HUES6 (cell line): ENCODE measurements around the gene BRD9.
A peak's percentile ranks its signal among the peaks of the same experiment; 100 is the strongest.

ENCODE experiments used
- H3K27ac ChIP-seq: 2 replicates; pipeline ENCODE4 v1.7.0; 2013; ENCODE audit warnings: low read depth, mild to moderate bottlenecking, low read length, inconsistent platforms
- H3K27me3 ChIP-seq: 2 replicates; pipeline ENCODE4 v1.6.1; 2013; ENCODE audit warnings: low read length; ENCODE audit not compliant: control insufficient read depth, insufficient read depth
- H3K36me3 ChIP-seq: 2 replicates; pipeline ENCODE4 v1.6.1; 2013; ENCODE audit warnings: low read length; ENCODE audit not compliant: control insufficient read depth, insufficient read depth
- H3K4me1 ChIP-seq: 2 replicates; pipeline ENCODE4 v1.6.1; 2013; ENCODE audit warnings: low read length; ENCODE audit not compliant: control insufficient read depth, insufficient read depth
- H3K4me3 ChIP-seq: 2 replicates; pipeline ENCODE4 v1.5.1; 2013; ENCODE audit warnings: low read depth, low read length
- H3K9ac ChIP-seq: one replicate; pipeline ENCODE4 v1.6.1; 2013; ENCODE audit warnings: mild to moderate bottlenecking, low read length
- H3K9me3 ChIP-seq: 2 replicates; pipeline ENCODE4 v1.6.1; 2013; ENCODE audit warnings: low read depth, low read length; ENCODE audit not compliant: control insufficient read depth, insufficient read depth

BRD9 gene

GRCh38 chr5:900781-901180 lies 8.2 kb upstream of the BRD9 start:
- Histone ChIP-seq H3K4me3 (no peak overlapping the region), H3K4me1 (no peaks in the 10 kb centered on the region), H3K27me3 (no peaks in the 10 kb centered on the region), H3K9me3 (no peaks in the 10 kb centered on the region), H3K9ac (no peak overlapping the region), H3K27ac (no peak overlapping the region), H3K36me3 (peaks cover 66% of the 10 kb centered on the region)

DNA sequence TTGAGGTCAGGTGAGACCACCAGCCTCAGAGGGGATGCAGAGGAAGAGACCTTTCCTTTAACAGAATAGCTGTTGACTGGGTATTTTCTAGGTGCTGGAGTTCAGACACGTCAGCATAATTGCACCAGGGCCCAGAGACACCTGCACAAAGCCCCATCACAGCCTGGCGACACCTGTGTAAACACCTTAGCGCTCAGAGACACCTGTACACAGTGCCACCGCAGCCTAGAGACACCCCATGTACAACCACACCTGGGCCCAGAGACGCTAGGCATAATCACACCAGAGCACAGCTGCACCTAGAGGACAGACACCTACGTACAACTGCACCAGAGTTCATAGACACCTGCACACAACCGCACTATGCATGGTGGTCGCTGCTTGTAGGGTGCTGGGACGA lies 1.1 kb upstream of the BRD9 start:
- Histone ChIP-seq H3K27ac (no peak overlapping the region), H3K9me3 (no peaks in the 10 kb centered on the region), H3K4me1 (peaks cover 2% of the 10 kb centered on the region; the same call in 1 of the 2 replicates), H3K4me3 (peak overlapping the region; percentile 81), H3K9ac (peak overlapping the region; percentile 90), H3K27me3 (no peaks in the 10 kb centered on the region), H3K36me3 (peaks cover 59% of the 10 kb centered on the region)

DNA sequence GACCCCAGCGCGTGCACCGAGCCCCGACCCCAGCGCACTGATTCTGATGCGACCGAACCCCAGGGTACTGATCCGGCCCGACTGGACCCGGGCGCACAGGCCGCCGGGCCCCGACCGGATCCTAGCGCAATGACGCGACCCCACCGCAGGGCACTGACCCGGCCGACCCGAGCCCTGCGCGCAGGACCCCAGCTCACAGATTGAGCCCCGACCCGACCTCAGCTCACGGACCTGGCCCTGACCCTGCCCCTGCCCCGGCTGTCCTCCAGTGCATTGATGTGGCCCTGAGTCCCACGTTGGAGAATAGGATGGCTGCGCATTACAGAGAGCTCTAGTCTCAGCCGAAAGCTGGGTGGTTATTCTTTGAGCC lies 521 bp upstream of the BRD9 start:
- Histone ChIP-seq H3K27me3 (no peaks in the 10 kb centered on the region), H3K27ac (peak overlapping the region; percentile 62; the same call in 1 of the 2 replicates), H3K9ac (peak overlapping the region; percentile 90), H3K4me1 (peaks cover 2% of the 10 kb centered on the region; the same call in 1 of the 2 replicates), H3K4me3 (peak overlapping the region; percentile 81), H3K9me3 (no peaks in the 10 kb centered on the region), H3K36me3 (peaks cover 64% of the 10 kb centered on the region)

DNA sequence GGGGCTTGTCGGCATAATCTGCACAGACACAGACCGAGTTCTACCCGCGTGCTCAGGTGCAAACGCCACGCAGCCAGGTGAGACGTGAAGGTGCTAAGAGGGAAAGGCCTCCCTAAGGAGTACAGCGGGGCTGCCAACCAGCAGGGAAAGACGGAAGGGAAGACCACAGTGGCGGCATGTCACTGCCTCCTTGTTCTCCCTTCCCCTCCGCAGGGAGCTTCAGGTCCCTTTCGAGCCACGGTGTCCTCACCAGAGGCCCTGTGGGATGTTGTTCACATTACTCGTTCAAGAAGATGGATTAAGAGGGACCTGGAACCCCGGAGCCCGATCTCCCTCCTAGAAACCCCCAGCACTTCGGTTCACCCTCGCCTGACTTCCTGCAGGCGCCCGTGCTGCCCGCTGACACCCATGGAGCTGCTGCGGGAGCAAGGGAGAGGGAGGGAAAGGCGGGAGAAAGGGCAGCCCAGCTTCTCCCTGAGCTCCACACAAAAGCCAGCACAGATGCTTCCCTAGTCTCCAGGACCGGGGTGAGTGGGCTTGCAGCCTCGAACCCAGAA lies 686 bp downstream of the BRD9 start:
- H3K27ac ChIP-seq = peak overlapping the region; percentile 62
- H3K27me3 ChIP-seq = no peaks in the 10 kb centered on the region
- H3K36me3 ChIP-seq = peaks cover 75% of the 10 kb centered on the region
- H3K4me1 ChIP-seq = peaks cover 2% of the 10 kb centered on the region; the same call in 1 of the 2 replicates
- no peaks in the 10 kb centered on the region for H3K9me3 ChIP-seq
- H3K4me3 ChIP-seq = peak overlapping the region; percentile 81
- peak overlapping the region; percentile 90 for H3K9ac ChIP-seq

GRCh38 chr5:891117-891836 lies 1.3 kb downstream of the BRD9 start:
- H3K9ac ChIP-seq = peak overlapping the region; percentile 90
- no peaks in the 10 kb centered on the region for H3K27me3 ChIP-seq
- peaks cover 75% of the 10 kb centered on the region for H3K36me3 ChIP-seq
- H3K9me3 ChIP-seq = no peaks in the 10 kb centered on the region
- peaks cover 2% of the 10 kb centered on the region; the same call in 1 of the 2 replicates for H3K4me1 ChIP-seq
- H3K4me3 ChIP-seq = peak overlapping the region; percentile 81
- H3K27ac ChIP-seq = peak overlapping the region; percentile 62; the same call in 1 of the 2 replicates

- H3K9ac ChIP-seq = no peak overlapping the region
- H3K36me3 ChIP-seq = peaks cover 76% of the 10 kb centered on the region
- no peak overlapping the region for H3K27ac ChIP-seq
- H3K4me3 ChIP-seq = no peak overlapping the region
- no peaks in the 10 kb centered on the region for H3K27me3 ChIP-seq
- H3K4me1 ChIP-seq = peaks cover 2% of the 10 kb centered on the region; the same call in 1 of the 2 replicates
- H3K9me3 ChIP-seq = no peaks in the 10 kb centered on the region
These were observed 3.4 kb downstream of the BRD9 start for GRCh38 chr5:889075-889710.

DNA sequence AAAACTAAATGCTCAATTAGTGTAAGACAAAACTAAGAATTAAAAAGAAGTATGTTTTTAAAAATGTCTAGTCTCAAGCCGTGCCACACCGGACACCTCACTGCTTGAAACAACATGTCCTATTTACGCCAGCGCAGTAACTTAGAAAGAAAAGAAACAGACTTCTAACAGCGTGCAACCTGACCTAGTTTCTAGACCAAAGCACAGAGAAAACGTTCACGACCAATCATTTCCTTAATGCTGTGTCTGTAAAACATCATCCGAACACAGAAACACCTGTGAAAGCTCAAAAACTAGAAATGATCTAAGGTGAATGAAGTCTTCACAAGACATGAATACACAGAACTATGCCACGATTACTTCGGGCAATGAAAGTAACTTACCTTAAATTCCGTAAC lies 4.0 kb downstream of the BRD9 start:
- H3K4me1 ChIP-seq = peaks cover 2% of the 10 kb centered on the region; the same call in 1 of the 2 replicates
- no peak overlapping the region for H3K27ac ChIP-seq
- peaks cover 76% of the 10 kb centered on the region for H3K36me3 ChIP-seq
- no peak overlapping the region for H3K4me3 ChIP-seq
- H3K9me3 ChIP-seq = no peaks in the 10 kb centered on the region
- H3K27me3 ChIP-seq = no peaks in the 10 kb centered on the region
- H3K9ac ChIP-seq = no peak overlapping the region

DNA sequence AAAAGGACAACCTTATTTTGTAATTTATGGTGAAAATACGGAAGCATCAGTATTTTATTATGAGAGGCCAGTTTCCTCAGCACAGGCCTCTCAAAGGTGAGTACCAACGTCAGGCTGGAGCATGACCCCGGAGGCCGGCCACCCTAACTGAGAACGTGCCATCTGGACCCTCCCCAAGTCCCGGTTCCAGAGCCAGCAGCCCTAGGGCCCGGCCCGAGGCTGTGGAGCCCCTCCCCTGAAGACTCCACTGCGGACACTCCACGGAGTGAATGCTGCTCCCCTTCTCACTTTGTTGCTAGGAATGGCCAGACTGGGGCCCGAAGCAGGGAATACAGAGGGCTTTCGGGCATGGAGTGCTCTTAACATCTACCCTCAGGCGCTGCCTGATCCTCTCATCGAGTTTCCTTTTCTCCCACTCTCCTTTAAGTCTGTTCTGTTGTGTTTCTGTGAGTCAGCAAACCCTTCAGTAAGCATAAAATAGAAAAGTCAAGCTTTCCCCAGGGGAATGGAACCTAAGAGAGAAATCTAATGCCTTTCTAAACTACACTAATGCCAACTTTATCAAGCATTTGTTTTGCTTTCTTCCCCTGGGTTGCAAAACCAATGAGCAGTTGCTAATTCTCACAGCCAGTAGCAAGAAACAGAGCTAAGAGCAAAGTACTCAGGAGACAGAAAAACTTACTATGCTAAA lies 4.5 kb downstream of the BRD9 start:
- Histone ChIP-seq H3K9me3 (no peaks in the 10 kb centered on the region), H3K9ac (no peak overlapping the region), H3K27me3 (no peaks in the 10 kb centered on the region), H3K27ac (no peak overlapping the region), H3K4me3 (no peak overlapping the region), H3K4me1 (peaks cover 2% of the 10 kb centered on the region; the same call in 1 of the 2 replicates), H3K36me3 (peaks cover 82% of the 10 kb centered on the region)

DNA sequence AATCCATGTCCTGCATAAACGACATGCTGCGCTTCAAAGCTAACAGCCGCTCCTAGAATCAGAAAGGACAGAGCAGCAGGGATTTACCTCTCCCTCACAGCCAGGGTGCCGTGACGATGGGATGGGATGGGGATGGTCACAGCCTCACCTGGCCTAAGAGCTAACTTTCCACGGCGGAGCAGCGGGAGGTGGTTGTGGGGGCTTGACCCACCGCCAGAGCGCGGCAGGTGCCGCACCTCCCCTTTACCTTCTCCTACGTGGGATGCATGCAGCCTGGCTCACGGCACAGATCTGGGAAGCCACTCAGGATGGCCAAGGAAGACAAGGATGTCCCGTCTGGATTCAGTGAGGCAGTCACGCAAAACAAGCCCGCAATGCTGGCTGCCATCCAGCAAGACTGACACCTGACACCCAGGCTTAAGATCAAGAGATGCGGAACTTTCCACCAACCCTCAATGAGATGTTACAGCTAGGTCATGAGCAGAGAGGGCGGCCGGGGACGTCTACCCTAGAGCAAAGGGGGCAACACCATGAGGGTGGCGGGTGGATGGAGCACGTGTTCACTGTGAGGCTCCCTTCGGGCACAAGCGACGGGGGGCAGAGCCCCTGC lies 5.8 kb downstream of the BRD9 start:
- H3K9me3 ChIP-seq = no peaks in the 10 kb centered on the region
- H3K36me3 ChIP-seq = peaks cover 94% of the 10 kb centered on the region
- H3K4me1 ChIP-seq = peaks cover 2% of the 10 kb centered on the region; the same call in 1 of the 2 replicates
- H3K27ac ChIP-seq = no peak overlapping the region
- H3K9ac ChIP-seq = no peak overlapping the region
- H3K4me3 ChIP-seq = no peak overlapping the region
- H3K27me3 ChIP-seq = no peaks in the 10 kb centered on the region

- peaks cover 100% of the 10 kb centered on the region for H3K36me3 ChIP-seq
- no peaks in the 10 kb centered on the region; the same call in 1 of the 2 replicates for H3K4me1 ChIP-seq
- H3K9me3 ChIP-seq = no peaks in the 10 kb centered on the region
- H3K27me3 ChIP-seq = no peaks in the 10 kb centered on the region
- no peak overlapping the region for H3K4me3 ChIP-seq
- H3K9ac ChIP-seq = no peak overlapping the region
- no peak overlapping the region for H3K27ac ChIP-seq
These were observed 6.6 kb downstream of the BRD9 start for GRCh38 chr5:886036-886435.
